ENCODE results near the gene FXYD4.
"Not testable (repeated sequence)": the region's sequence is repeated elsewhere in the genome, so short reads cannot be mapped to it uniquely, and the experiment has no call there.

FXYD4 gene

GRCh38 chr10:43371418-43371817, at the start of gene FXYD4:
Gene FXYD4 (plus strand): TSS chr10:43371636. CDS start chr10:43373747, 2,111 bp downstream.
- DNase-seq: no peak

DNA sequence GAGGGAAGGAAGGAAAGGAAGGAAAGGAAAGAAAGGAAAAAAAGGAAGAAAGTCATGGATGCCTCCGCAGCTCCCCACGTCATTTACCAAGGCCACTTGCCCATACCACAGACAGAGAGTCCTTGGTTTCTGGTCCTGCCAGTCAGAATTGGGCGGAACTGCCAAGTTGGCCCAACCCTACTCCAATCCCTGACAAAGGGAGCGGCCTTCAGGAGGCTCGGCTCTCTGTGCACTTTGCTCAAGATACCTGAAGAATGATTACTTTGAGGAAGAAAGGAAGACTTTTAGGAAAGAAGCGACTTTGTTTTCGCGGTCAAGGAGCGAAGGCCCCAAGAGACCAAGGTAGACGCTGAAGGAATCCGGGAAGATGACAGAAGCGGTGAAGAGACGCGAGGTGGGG, 49.1 kb upstream of the FXYD4 start:
- DNase-seq: no peak

DNA sequence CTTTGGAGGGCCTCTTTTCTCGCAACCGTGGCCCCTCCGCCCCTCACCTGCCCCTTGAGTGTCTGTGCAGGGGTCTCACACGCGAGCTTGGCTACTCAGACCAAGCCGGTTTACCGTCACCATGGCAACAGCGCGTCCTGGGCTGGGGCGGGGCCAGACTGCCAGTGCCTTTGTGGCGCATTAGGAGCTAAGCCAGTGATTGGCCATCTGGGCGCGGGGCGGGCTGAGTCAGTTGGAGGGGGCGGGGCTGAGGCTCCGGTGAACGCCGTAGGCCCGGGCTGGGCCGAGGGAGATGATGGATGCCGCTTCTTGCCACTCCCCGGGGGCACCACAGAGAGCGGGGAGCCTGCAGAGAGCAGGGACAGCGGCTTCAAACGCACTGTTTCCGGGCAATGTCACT, 48.7 kb upstream of the FXYD4 start:
- peak; percentile 29 for DNase-seq

DNA sequence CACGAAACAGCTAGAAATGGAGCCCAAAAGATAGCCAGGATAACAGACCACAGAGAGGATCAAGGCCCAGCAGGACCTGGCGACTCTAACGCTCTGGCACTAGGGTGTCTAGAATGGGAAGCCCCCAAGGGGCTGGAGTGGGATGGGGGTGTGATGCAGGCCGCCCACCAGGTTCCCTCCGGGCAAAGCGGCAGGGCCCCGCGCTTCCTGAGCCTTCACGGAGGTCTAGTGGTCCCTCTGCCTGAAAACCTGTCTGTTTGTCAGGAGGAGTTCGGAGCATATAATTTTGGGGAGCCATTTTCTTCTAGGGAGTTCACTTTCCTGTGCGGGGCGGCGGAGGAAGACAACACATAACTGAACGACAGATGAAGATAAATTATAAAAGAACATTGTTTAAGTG, 48.2 kb upstream of the FXYD4 start:
- DNase-seq: no peak

DNA sequence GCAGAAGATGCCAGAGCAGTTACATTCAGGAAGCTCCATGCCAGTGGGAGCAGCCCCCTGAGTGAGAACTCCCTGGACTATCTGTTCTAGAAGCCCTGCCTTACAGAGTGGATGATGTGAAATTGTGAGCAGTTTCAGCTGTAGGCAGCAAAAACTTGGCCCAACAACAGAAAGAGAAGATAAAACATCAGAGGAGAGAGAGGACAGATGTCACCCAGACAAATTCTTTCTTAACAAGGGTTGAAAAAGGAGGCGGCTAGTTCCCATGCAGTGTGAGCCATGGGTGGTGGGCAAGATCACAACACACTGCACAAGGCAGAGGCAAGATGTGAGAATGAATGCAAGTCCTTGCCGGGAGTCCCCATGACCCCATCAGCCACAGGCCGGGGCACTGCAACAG, 46.6 kb upstream of the FXYD4 start:
- no peak for DNase-seq

- DNase-seq: no peak
Measured at GRCh38 chr10:43327171-43327570, 44.3 kb upstream of the FXYD4 start.

GRCh38 chr10:43327986-43328385, 43.5 kb upstream of the FXYD4 start:
- DNase-seq: no peak

GRCh38 chr10:43328810-43329209, 42.6 kb upstream of the FXYD4 start:
- DNase-seq: not testable (repeated sequence)

DNA sequence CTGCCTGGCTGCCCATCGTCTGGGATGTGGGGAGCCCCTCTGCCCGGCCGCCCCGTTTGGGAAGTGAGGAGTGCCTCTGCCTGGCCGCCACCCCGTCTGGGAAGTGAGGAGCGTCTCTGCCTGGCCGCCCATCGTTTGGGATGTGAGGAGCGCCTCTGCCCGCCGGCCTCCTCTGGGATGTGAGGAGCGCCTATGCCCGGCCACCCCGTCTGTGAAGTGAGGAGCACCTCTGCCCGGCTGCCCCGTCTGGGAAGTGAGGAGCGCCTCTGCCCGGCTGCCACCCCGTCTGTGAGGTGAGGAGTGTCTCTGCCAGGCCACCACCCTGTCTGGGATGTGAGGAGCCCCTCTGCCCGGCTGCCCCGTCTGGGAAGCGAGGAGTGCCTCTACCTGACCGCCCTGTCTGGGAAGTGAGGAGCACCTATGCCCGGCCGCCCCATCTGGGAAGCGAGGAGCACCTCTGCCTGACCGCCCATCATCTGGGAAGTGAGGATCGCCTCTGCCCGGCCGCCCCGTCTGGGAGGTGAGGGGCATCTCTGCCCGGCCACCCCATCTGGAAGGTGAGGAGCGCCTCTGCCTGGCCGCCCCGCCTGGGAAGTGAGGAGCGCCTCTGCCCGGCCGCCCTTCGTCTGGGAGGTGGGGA, 42.1 kb upstream of the FXYD4 start:
- DNase-seq: not testable (repeated sequence)

- DNase-seq: not testable (repeated sequence)
Measured at GRCh38 chr10:43330049-43330823, 41.2 kb upstream of the FXYD4 start.

GRCh38 chr10:43330824-43331127, 40.7 kb upstream of the FXYD4 start:
- not testable (repeated sequence) for DNase-seq

- DNase-seq: no peak
Measured at GRCh38 chr10:43333653-43334052, 37.8 kb upstream of the FXYD4 start.

GRCh38 chr10:43336061-43336460, 35.4 kb upstream of the FXYD4 start:
- DNase-seq: no peak

DNA sequence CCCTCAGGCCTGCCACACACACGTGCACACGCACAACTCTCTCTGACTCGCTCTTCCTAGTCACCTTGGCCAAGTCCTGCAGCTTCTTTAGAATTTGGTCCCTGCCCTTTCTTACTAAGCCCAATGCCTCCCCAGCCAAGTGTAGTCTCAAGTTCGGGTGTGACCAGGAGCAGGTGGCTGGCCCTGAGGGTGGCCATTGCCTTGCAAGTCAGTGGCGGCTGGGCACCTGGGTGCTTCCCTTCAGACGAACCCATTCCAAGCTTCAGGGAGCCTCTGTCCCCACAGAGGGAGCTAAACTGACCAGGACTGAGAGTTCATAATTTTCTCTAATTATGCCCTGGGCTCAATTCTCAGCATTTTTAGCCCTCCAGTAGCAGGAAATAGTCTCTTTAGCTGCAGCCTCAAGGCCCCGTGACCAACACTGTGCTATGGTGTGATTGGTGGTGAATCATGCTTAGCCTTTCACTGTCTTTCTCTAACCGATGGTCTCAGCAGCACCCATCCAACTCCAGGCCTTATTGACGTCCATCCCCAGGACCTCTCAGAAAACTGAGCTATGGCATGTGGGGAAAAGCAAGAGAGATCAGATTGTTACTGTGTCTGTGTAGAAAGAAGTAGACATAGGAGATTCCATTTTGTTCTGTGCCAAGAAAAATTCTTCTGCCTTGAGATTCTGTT, 34.7 kb upstream of the FXYD4 start:
- no peak for DNase-seq

DNA sequence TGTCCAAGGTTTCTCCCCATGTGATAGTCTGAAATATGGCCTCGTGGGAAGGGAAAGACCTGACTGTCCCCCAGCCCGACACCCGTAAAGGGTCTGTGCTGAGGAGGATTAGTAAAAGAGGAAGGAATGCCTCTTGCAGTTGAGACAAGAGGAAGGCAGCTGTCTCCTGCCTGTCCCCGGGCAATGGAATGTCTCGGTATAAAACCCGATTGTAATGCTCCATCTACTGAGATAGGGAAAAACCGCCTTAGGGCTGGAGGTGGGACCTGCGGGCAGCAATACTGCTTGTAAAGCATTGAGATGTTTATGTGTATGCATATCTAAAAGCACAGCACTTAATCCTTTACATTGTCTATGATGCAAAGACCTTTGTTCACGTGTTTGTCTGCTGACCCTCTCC, 33.9 kb upstream of the FXYD4 start:
- DNase-seq: not testable (repeated sequence)

GRCh38 chr10:43338117-43338516, 33.3 kb upstream of the FXYD4 start:
- DNase-seq: no peak

DNA sequence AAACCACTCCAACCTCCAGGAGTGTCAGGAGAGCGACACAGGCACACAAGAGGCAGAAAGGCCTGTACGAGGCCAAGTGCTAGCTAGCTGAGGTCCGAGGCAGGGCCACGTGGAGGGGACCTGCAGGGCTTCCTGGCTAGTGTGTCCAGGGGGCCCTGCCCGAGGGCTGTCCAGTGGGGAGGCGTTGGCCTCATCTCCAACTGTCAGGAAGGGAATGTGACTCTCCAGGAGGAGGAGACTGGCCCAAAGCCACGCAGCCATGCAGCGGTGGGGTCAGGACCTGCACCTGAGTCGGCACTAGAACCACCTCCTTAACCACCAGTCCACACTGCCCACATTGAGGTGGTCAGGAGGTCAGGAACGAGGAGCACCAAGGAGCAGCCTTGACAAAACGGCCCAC, 32.3 kb upstream of the FXYD4 start:
- DNase-seq: no peak

DNA sequence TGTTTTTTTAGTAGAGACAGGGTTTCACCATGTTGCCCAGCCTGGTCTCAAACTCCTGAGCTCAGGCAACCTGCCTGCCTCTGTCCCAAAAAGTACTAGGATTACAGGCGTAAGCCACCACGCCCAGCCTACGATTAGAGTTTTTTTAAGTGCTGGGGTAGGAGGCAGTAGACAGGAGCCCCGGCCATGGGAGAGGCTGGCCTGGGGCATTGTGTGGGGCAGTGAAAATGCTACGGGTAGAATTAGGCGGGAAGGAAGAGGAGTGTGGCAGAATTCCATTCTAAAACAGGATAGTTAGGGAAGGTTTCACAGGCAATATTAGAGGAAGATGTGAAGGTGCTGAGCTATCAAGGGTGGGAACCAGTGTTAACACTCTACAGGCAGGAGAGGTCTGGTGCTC, 31.3 kb upstream of the FXYD4 start:
- no peak for DNase-seq

DNA sequence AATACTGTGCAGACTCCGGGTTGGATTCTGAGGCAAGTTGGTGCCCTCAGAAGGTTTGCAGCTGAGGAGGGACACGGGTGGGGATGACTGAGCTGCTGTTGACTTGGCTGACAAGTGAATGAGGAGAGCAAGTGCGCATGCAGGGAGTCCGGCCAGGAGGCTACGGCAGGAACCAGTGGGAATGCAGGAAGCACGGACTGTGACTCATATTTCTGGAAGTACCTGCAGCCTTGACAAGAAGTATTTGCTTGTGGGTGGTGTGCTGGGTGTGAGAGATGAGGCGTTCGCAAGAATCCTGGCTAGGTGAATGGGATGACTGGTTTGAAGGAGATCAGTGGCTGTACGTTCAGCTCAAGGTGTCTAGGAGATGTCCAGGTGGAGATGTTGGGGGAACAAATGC, 30.8 kb upstream of the FXYD4 start:
- DNase-seq: no peak

- no peak for DNase-seq
Measured at GRCh38 chr10:43341450-43341849, 30.0 kb upstream of the FXYD4 start.

DNA sequence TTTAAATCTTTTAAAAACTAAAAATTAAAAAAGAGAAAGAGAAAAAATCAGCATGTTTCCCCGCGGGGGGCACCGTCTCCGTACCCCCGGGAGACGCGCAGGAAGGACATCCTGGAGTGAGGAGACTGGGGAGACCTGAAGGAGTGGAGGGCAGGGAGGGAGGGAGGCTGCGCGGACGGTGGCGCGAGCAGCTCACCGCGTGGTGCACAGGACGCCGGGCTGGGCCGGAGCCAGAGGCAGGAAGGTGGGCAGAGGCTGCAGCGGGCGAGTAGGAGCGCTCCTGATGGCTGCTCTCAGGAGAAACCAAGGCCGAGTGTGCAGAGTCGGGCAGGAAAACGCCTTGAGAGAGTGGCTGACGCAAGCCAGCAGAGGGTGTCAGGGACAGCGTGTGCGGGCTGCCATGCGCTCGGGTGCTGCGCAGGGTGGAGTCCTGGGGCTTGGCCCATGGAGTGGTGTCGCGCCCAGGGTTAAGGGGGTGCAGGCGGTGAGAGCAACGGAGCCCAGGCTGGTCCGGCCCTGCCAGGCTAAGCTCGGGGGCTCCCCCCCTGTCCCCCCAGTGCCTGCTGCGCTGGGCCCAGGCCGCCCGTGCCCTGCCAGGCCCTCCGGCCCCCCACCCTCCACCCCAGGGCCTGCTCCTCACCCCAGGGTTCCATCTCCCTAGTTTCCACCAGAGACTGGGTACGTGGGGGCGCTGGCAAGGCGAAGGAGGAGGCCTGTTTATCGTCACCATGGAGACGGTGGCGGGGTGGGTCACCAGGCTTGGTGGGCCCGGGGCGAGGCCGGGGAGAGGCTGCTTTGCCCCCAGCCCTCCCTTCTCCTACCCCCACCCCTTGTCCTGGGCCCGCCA, 28.9 kb upstream of the FXYD4 start:
- no peak for DNase-seq

GRCh38 chr10:43343126-43343525, 28.3 kb upstream of the FXYD4 start:
- no peak for DNase-seq

DNA sequence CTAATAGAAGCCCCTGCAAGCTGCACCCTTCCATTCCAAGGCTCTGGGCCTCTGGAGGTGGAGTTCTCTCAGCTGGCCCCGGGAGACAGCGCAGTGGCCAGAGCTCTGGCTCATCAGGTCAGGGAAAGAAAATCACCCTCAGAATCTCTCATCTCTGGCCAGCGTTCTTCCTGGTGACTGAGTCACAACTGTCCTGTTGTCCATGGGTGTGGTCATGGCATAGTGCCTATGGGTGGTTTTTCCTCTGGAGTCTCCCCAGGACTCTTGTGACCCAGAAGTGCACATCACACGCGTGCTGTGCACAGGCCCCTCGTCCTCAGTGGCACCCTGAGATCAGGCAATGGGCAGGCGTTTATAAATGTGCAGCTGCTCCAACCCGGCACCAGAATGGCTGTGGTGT, 27.4 kb upstream of the FXYD4 start:
- DNase-seq: no peak
